H1 (cell line): ENCODE results near the gene TACR2. TPM values are rescaled to one million over a fixed set of nuclear protein-coding genes. Genes with fewer than 3 reads are reported as not detected.

Experiments
- CTCF ChIA-PET: fragments of 300-600 bp; sonication (Branson Sonifier 250); formaldehyde crosslinking; loops from one replicate; lab custom pipeline; 2021; ENCODE audit not compliant: partially characterized antibody; lab: Charles Lee
- POLR2A ChIA-PET: fragments of 300-600 bp; sonication (Branson Sonifier 250); formaldehyde crosslinking; loops from one replicate; lab custom pipeline; 2021; ENCODE audit warnings: inconsistent platforms; ENCODE audit not compliant: partially characterized antibody; lab: Charles Lee
- DNase-seq, 2 experiments: peaks; one replicate each; pipeline versions ENCODE4 v3.0.0 to v3.0.0-alpha.2; 2010 to 2022; ENCODE audit warnings: low spot score in 2 of 2, low read depth in 1 of 2, mixed read lengths in 1 of 2
- FAIRE-seq: peaks from 2 replicates; lab custom pipeline; 2011; peaks lifted over from hg19 to GRCh38; lab: Jason Lieb, UNC
- H2AFZ ChIP-seq: 2 replicates; pipeline ENCODE4 v1.8.1; 2012; ENCODE audit warnings: low read length, inconsistent platforms
- H2AK5ac ChIP-seq: 2 replicates; pipeline ENCODE4 v1.6.1; 2013; ENCODE audit warnings: low read depth, low read length
- H2BK120ac ChIP-seq: replicated peaks from 2 replicates; pipeline ENCODE3; 2013; ENCODE audit warnings: low read depth, low read length, inconsistent platforms
- H2BK12ac ChIP-seq: 2 replicates; pipeline ENCODE4 v1.6.1; 2013; ENCODE audit warnings: low read depth, low read length
- H2BK15ac ChIP-seq: 2 replicates; pipeline ENCODE4 v1.6.1; 2013; ENCODE audit warnings: low read length
- H2BK20ac ChIP-seq: 2 replicates; pipeline ENCODE4 v1.6.1; 2013; ENCODE audit warnings: low read length
- H2BK5ac ChIP-seq: 2 replicates; pipeline ENCODE4 v1.6.1; 2013; ENCODE audit warnings: low read depth, low read length
- H3K14ac ChIP-seq: 2 replicates; pipeline ENCODE4 v1.6.1; 2013; ENCODE audit warnings: inconsistent platforms; ENCODE audit not compliant: insufficient read length
- H3K18ac ChIP-seq: 2 replicates; pipeline ENCODE4 v1.6.1; 2013; ENCODE audit warnings: low read length; ENCODE audit errors: extremely low read depth
- H3K23ac ChIP-seq: 2 replicates; pipeline ENCODE4 v1.6.1; 2013; ENCODE audit warnings: inconsistent platforms; ENCODE audit not compliant: insufficient read length
- H3K23me2 ChIP-seq: 2 replicates; pipeline ENCODE4 v1.6.1; 2013; ENCODE audit warnings: low read depth, low read length
- H3K27ac ChIP-seq: 2 replicates; pipeline ENCODE4 v1.6.1; 2011; ENCODE audit warnings: low read depth, low read length, inconsistent platforms
- H3K27me3 ChIP-seq, 4 experiments: replicated peaks in 1 of 4; 1 replicate in 1 of 4; 2 replicates in 3 of 4; pipeline versions ENCODE4 v1.6.1 to v1.8.1; 2011 to 2013; ENCODE audit warnings: low read length in 3 of 4, mild to moderate bottlenecking in 3 of 4, inconsistent platforms in 2 of 4, mixed read lengths in 2 of 4, moderate library complexity in 1 of 4; ENCODE audit not compliant: control insufficient read depth in 3 of 4, insufficient read depth in 3 of 4; ENCODE audit errors: extremely low read depth in 1 of 4
- H3K36me3 ChIP-seq, 4 experiments: 2 replicates each; pipeline versions ENCODE4 v1.6.1 to v1.8.1; 2011 to 2013; ENCODE audit warnings: mild to moderate bottlenecking in 4 of 4, low read length in 3 of 4, moderate library complexity in 2 of 4, control low read depth in 1 of 4, inconsistent platforms in 1 of 4; ENCODE audit not compliant: insufficient read depth in 4 of 4, control insufficient read depth in 2 of 4
- H3K4ac ChIP-seq: replicated peaks from 2 replicates; pipeline ENCODE3; 2013; ENCODE audit warnings: low read length, low read depth, mixed read lengths, inconsistent platforms; ENCODE audit not compliant: insufficient read length
- H3K4me1 ChIP-seq, 4 experiments: replicated peaks in 1 of 4; 1 replicate in 1 of 4; 2 replicates in 3 of 4; pipeline versions ENCODE4 v1.6.1 to v1.8.1; 2011 to 2013; ENCODE audit warnings: low read length in 3 of 4, inconsistent platforms in 2 of 4, mixed read lengths in 1 of 4; ENCODE audit not compliant: insufficient read depth in 4 of 4, control insufficient read depth in 3 of 4
- H3K4me2 ChIP-seq, 2 experiments: 2 replicates each; pipeline versions ENCODE4 v1.6.1 to v1.8.1; 2011 to 2013; ENCODE audit warnings: low read depth in 2 of 2, low read length in 2 of 2, control low read depth in 1 of 2, inconsistent platforms in 1 of 2, mild to moderate bottlenecking in 1 of 2; ENCODE audit not compliant: insufficient read depth in 1 of 2
- H3K4me3 ChIP-seq, 4 experiments: fragments of 200-600, 300-600 bp in 1 of 4; sonication (generic), shearing (Covaris generic), sonication (Bioruptor Twin) in 1 of 4; 2 replicates each; pipeline versions ENCODE4 v1.5.1 to v1.8.1; 2011 to 2016; ENCODE audit warnings: low read length in 4 of 4, low read depth in 3 of 4, control low read depth in 2 of 4, inconsistent platforms in 2 of 4, mild to moderate bottlenecking in 2 of 4, mixed read lengths in 1 of 4, moderate library complexity in 1 of 4; ENCODE audit not compliant: insufficient read depth in 2 of 4; ENCODE audit errors: extremely low read depth in 1 of 4
- H3K56ac ChIP-seq: replicated peaks from 2 replicates; pipeline ENCODE3; 2013; ENCODE audit warnings: low read depth, mild to moderate bottlenecking, mixed read lengths, low read length, inconsistent platforms; ENCODE audit not compliant: insufficient read length
- H3K79me1 ChIP-seq: 2 replicates; pipeline ENCODE4 v1.6.1; 2013; ENCODE audit warnings: low read depth, low read length, control low read depth
- H3K79me2 ChIP-seq, 2 experiments: 2 replicates each; pipeline versions ENCODE4 v1.6.1 to v1.8.1; 2012 to 2013; ENCODE audit warnings: low read length in 2 of 2, mild to moderate bottlenecking in 2 of 2, inconsistent platforms in 1 of 2; ENCODE audit not compliant: insufficient read depth in 2 of 2, control insufficient read depth in 1 of 2
- H3K9ac ChIP-seq, 4 experiments: replicated peaks in 1 of 4; 1 replicate in 1 of 4; 2 replicates in 3 of 4; pipeline versions ENCODE4 v1.6.1 to v1.8.1; 2011 to 2013; ENCODE audit warnings: low read depth in 3 of 4, low read length in 3 of 4, control low read depth in 2 of 4, mild to moderate bottlenecking in 2 of 4, moderate library complexity in 2 of 4, inconsistent platforms in 1 of 4; ENCODE audit errors: extremely low read depth in 1 of 4
- H3K9me3 ChIP-seq, 2 experiments: 2 replicates each; pipeline versions ENCODE4 v1.6.1 to v1.8.1; 2012 to 2013; ENCODE audit warnings: mild to moderate bottlenecking in 2 of 2, moderate library complexity in 2 of 2, control low read depth in 1 of 2, inconsistent platforms in 1 of 2, low read depth in 1 of 2, low read length in 1 of 2, mixed read lengths in 1 of 2; ENCODE audit not compliant: insufficient read depth in 2 of 2
- H4K20me1 ChIP-seq, 2 experiments: replicated peaks in 1 of 2; 2 replicates each; pipeline versions ENCODE3 to v1.8.1; 2011 to 2013; ENCODE audit warnings: inconsistent platforms in 2 of 2, low read length in 2 of 2, mild to moderate bottlenecking in 1 of 2; ENCODE audit not compliant: insufficient read depth in 2 of 2, control insufficient read depth in 1 of 2
- H4K5ac ChIP-seq: 2 replicates; pipeline ENCODE4 v1.6.1; 2013; ENCODE audit warnings: low read length, low read depth, mixed read lengths, inconsistent platforms; ENCODE audit not compliant: insufficient read length
- H4K8ac ChIP-seq: 2 replicates; pipeline ENCODE4 v1.8.0; 2013; ENCODE audit warnings: mild to moderate bottlenecking, moderate library complexity, low read length, inconsistent platforms; ENCODE audit not compliant: insufficient read depth; ENCODE audit errors: extremely low read depth
- H4K91ac ChIP-seq: replicated peaks from 2 replicates; pipeline ENCODE3; 2013; ENCODE audit warnings: low read length, mixed read lengths, inconsistent platforms; ENCODE audit not compliant: insufficient read length
- CTBP2 ChIP-seq: IDR thresholded peaks from 2 replicates; pipeline ENCODE4 v1.7.0; 2011; ENCODE audit warnings: borderline replicate concordance, mild to moderate bottlenecking, moderate library complexity, mixed read lengths, low read length; ENCODE audit not compliant: insufficient read depth, insufficient read length
- JUND ChIP-seq: IDR thresholded peaks from 2 replicates; pipeline ENCODE4 v1.6.1; 2011; ENCODE audit warnings: mild to moderate bottlenecking, improper control_type of control experiment, low read length
- KDM5A ChIP-seq: fragments of 200-600 bp; IDR thresholded peaks from 2 replicates; pipeline ENCODE4 v1.7.1; 2012; ENCODE audit warnings: mild to moderate bottlenecking, low read length, inconsistent platforms, mixed read lengths
- MAFK ChIP-seq: IDR thresholded peaks from 2 replicates; pipeline ENCODE4 v1.6.1; 2012; ENCODE audit warnings: low read depth, mild to moderate bottlenecking, improper control_type of control experiment, low read length
- MAX ChIP-seq: IDR thresholded peaks from 2 replicates; pipeline ENCODE4 v1.6.1; 2012; ENCODE audit warnings: inconsistent platforms
- RAD21 ChIP-seq, 2 experiments: IDR thresholded peaks in 1 of 2; conservative IDR thresholded peaks in 1 of 2; 2 replicates each; pipeline ENCODE4 v1.6.1; 2011; ENCODE audit warnings: low read depth in 2 of 2, low read length in 2 of 2, improper control_type of control experiment in 1 of 2, inconsistent platforms in 1 of 2, mild to moderate bottlenecking in 1 of 2, moderate library complexity in 1 of 2
- SIN3A ChIP-seq, 2 experiments: IDR thresholded peaks in 1 of 2; conservative IDR thresholded peaks in 1 of 2; 2 replicates each; pipeline ENCODE4 v1.6.1; 2011 to 2012; ENCODE audit warnings: low read length in 2 of 2, improper control_type of control experiment in 1 of 2, low read depth in 1 of 2, mild to moderate bottlenecking in 1 of 2
- SRF ChIP-seq: IDR thresholded peaks from 2 replicates; pipeline ENCODE4 v1.6.1; 2011; ENCODE audit warnings: mild to moderate bottlenecking, low read depth, low read length, moderate library complexity
- YY1 ChIP-seq: IDR thresholded peaks from 2 replicates; pipeline ENCODE4 v1.6.1; 2011; ENCODE audit warnings: low read depth, mild to moderate bottlenecking, low read length
- WGBS, 2 experiments: shearing (Covaris generic) in 1 of 2; methylation state at CpG; one replicate each; pipeline versions ENCODE4 v1.1.6 to v1.1.7; 2013 to 2015; ENCODE audit warnings: low lambda C conversion rate in 2 of 2, mixed read lengths in 2 of 2, inconsistent platforms in 1 of 2, low coverage in 1 of 2, missing lambda C conversion rate in 1 of 2; ENCODE audit not compliant: insufficient replicate concordance in 2 of 2, insufficient coverage in 1 of 2, insufficient read length in 1 of 2; ENCODE audit errors: extremely low coverage in 1 of 2, missing lambda C conversion rate in 1 of 2; 5-methylcytosine and 5-hydroxymethylcytosine counted together
- polyA plus RNA-seq, 7 experiments: library from polyadenylated mRNA; depleted of rRNA in 3 of 7; stranded (reverse) in 5 of 7; unstranded in 2 of 7; fragments of >200 nt in 5 of 7; fragments of 200-250 nt in 2 of 7; gene quantifications; 1 replicate in 5 of 7; 2 replicates in 1 of 7; 4 replicates in 1 of 7; pipeline versions ENCODE4 v1.2.1 to v1.2.3, GENCODE V29; 2011 to 2013; ENCODE audit warnings: missing spikeins in 2 of 7, mixed read lengths in 2 of 7
- total RNA-seq: library from RNA; stranded (reverse); fragmentation: NEBNext Ultra II Directional; extraction: Animal tissue kit (Norgen Biotek cat#: 25700); gene quantifications from 2 replicates; pipeline ENCODE4 v1.2.1, GENCODE V29; 2021
- TF ChIP-seq, protein P1 (sequence below): IDR thresholded peaks from 2 replicates; pipeline ENCODE4 v1.6.1; 2011; ENCODE audit warnings: low read length, improper control_type of control experiment

Gene TACR2
- total and polyA plus RNA-seq, 2 of the 8 experiments (the other 6 are each of a cell fraction or from before 2014, with no cell fraction given): 0.06 TPM; not detected in 1

DNA sequence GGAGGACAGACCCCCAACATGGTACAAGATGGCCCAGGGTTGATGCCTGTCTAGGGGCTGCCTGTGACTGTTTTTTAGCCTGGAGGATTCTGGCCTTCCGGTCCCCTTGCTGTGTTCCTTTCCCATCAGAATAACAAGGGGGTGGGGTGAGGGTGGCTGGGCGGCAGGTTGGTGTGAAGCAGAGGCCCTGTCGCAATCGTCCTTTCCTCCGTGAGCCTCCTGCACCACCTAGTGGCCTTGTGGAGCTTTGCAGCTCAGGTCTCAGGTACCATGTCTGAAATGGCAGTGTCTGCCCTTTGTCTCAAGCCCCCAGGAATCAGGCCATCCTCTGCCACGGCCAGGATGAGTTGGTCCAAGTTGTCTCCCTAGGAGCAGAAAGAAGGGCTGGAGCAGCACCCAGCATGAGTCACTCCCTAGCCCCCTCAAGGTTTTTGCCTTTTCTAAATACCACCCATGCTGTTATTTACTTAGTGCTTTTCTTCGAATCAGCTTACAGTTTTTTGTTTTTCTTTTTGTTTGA lies 24.2 kb downstream of the TACR2 start:
- no peak overlapping the region for H2BK12ac ChIP-seq
- FAIRE-seq (peak; percentile 86), DNase-seq (peak; percentile 80 to 91)
- no peak overlapping the region for H4K5ac ChIP-seq
- H2AFZ ChIP-seq: no peak overlapping the region
- H3K4me1 ChIP-seq: peaks cover 8 to 21% (median 15%) of the 10 kb centered on the region in 4 experiments
- no peak overlapping the region for H2BK120ac ChIP-seq
- peak overlapping the region; percentile 62; the same call in 1 of the 2 replicates for H2BK20ac ChIP-seq
- no peaks in the 10 kb centered on the region for H3K79me2 ChIP-seq
- H3K27me3 ChIP-seq: no peaks in the 10 kb centered on the region
- peaks cover 8 to 34% (median 20%) of the 10 kb centered on the region in 4 experiments for H3K36me3 ChIP-seq
- 0 out of 2 replicates have a peak, but pooled peaks cover 2% of the 10 kb centered on the region for H3K79me1 ChIP-seq
- no peaks in the 10 kb centered on the region for H4K20me1 ChIP-seq
- H3K9me3 ChIP-seq: no peaks in the 10 kb centered on the region
- ChIA-PET POLR2A (interaction anchor here (0.6 to 1.5 kb wide), 3 partner anchors 13 to 153 kb away, joined by 3 to 4 read pairs (median 3); no protein-coding TSS in a partner anchor), CTCF (interaction anchor here (0.6 to 7.6 kb wide), 35 partner anchors 8 to 369 kb away, joined by 3 to 69 read pairs (median 3); partner anchors contain the start of gene TACR2)
- H2BK5ac ChIP-seq: peak overlapping the region; percentile 82; the same call in 1 of the 2 replicates
- WGBS, 2 experiments: 24% methylated on average over 7 of the region's 7 CpGs; no CpG with 5 or more reads in 1 of the 2 experiments
- H3K18ac ChIP-seq: peak overlapping the region; percentile 49; the same call in 1 of the 2 replicates
- no peak overlapping the region; the same call in 1 of the 2 replicates for H3K27ac ChIP-seq
- H3K56ac ChIP-seq: no peak overlapping the region
- H2BK15ac ChIP-seq: no peak overlapping the region
- 0 out of 4 replicates have a peak overlapping the region, but pooled peaks of 1 of the 2 experiments have one; percentile 30 for H3K4me2 ChIP-seq
- no peaks in the 10 kb centered on the region for H3K23me2 ChIP-seq
- H4K8ac ChIP-seq: no peak overlapping the region
- no peak overlapping the region for H3K14ac ChIP-seq
- no peak overlapping the region for H3K23ac ChIP-seq
- no peak overlapping the region for H4K91ac ChIP-seq
- H3K4ac ChIP-seq: no peak overlapping the region
- H3K4me3 ChIP-seq: no peak overlapping the region
- H3K9ac ChIP-seq: no peak overlapping the region
- H2AK5ac ChIP-seq: no peak overlapping the region
- TF ChIP-seq KDM5A: no peak
- TF ChIP-seq CTBP2: no peak
- no peak for TF ChIP-seq SRF
- TF ChIP-seq, protein P1, sequence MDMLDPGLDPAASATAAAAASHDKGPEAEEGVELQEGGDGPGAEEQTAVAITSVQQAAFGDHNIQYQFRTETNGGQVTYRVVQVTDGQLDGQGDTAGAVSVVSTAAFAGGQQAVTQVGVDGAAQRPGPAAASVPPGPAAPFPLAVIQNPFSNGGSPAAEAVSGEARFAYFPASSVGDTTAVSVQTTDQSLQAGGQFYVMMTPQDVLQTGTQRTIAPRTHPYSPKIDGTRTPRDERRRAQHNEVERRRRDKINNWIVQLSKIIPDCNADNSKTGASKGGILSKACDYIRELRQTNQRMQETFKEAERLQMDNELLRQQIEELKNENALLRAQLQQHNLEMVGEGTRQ: peak; percentile 4; the same call in 1 of the 2 replicates
- TF ChIP-seq JUND: 0 out of 2 replicates have a peak, but pooled peaks have one; percentile 10
- peak; percentile 99 for TF ChIP-seq RAD21 (IDR thresholded peaks at IDR 0.05 in 1 of 2, conservative IDR thresholded peaks at IDR 0.05 in 1 of 2; ENCODE audit: low read depth in 2 of 2, low read length in 2 of 2)
- no peak for TF ChIP-seq MAFK
- TF ChIP-seq SIN3A (conservative IDR thresholded peaks at IDR 0.05 in 1 of 2, IDR thresholded peaks at IDR 0.05 in 1 of 2; ENCODE audit: low read depth in 1 of 2, low read length in 2 of 2): peak in 1 of 2 experiments; percentile 74; a peak in 1 of 4 replicates
- TF ChIP-seq YY1: peak; percentile 63; the same call in 1 of the 2 replicates
- peak; percentile 48 for TF ChIP-seq MAX
